GM21423 (cell line): ENCODE results near the gene WNT16.

Experiments used
- ATAC-seq: cut with Tn5 transposase; IDR thresholded peaks from one replicate; pipeline ENCODE4 v1.9.1; 2021; ENCODE audit warnings: mild to moderate bottlenecking, moderate library complexity; ENCODE audit not compliant: unreplicated experiment

The WNT16 gene

DNA sequence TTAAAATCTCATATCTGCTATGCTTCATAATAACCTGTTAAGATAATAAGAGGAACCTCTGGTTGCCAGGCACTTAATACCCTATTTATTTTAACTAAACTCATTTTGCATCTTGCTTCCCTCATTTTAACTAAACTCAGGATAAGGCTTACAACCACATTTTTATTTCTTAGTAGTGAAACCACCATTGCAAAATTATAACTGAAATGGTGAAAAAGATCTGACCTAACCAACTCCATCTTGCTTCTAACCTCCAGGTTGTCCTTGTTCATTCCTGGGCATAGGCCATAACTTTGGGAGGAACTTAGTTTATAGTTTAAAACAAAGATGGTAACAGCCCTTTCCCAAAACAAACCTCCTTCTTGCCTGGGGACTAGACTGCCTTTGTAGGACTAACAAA is 61.3 kb downstream of the WNT16 start:
- ATAC-seq, result no peak

GRCh38 chr7:121390617-121391016 is 61.8 kb downstream of the WNT16 start:
- ATAC-seq, result no peak
